GM23248 (cell line): ENCODE data around the gene ZNF579.

Experiments
- EZH2 ChIP-seq: fragments of 200-600 bp; sonication (generic); IDR thresholded peaks from 2 replicates; pipeline ENCODE4 v1.6.1; 2018; ENCODE audit warnings: antibody characterized with exemption, mild to moderate bottlenecking; ENCODE audit not compliant: insufficient read depth, poor library complexity, severe bottlenecking
- EZH2phosphoT487 ChIP-seq: fragments of 200-600 bp; sonication (generic); IDR thresholded peaks from 2 replicates; pipeline ENCODE4 v1.6.1; 2018; ENCODE audit warnings: antibody characterized with exemption, moderate library complexity, mild to moderate bottlenecking, low read depth; ENCODE audit not compliant: insufficient read depth

DNA sequence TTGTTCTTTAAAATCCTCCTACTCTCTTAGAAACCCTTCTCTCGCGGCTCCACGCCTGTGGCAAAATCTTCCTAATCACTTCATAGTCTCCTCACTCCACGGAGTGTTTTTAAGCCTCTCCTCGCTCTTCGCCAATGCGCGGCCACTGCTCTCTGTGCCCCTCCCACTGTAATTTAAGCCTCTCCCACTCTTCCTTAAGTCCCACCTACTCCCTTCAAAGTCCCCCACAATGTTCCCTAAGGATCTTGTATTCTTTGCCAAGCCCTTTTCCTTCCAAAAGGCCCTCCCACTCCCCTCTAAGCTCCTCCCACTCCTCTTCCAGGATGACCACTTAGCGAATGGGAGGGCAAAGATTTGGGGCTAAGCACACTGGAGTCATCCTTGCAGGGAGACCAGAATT lies 17.4 kb upstream of the ZNF579 start:
- TF ChIP-seq EZH2 = no peak
- no peak for TF ChIP-seq EZH2phosphoT487
